NCI-H2171 (cell line): Measurements from ENCODE around the gene UBE2E1.
"Not testable (repeated sequence)": the region's sequence is repeated elsewhere in the genome, so short reads cannot be mapped to it uniquely, and the experiment has no call there.

Experiments
- DNase-seq: peaks from one replicate; lab custom pipeline; 2025; lab: John Stamatoyannopoulos, UW

UBE2E1 gene

DNA sequence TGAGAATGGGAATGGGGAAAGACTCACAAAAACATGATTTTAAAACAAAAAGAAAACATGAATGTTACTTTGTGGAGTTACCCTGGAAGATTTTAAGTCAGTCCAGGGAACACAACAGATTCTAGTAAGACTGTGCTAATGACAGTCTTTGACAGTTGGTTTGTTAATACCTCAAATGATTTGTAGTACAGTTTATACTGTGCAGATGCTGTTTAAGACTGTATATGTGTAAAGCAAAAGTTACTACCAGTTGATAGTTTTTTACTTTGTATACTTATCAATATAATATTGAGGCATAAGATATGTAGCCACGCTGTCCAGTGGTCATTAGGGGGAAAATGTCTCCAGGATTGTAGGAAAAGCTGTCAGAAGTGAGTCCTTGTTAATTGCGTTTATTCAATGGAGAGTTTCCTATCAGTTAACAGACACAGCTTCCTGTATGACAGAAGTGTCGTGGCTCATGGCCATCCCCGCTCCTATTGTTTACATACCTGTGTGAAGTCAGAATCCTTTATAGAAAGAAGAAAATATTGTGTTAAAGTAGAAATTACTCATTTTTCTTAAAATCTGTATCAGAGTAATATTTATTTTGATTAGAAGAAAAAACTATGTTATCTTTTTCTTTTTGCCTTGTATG is 75.1 kb downstream of the UBE2E1 start:
- DNase-seq: no peak

DNA sequence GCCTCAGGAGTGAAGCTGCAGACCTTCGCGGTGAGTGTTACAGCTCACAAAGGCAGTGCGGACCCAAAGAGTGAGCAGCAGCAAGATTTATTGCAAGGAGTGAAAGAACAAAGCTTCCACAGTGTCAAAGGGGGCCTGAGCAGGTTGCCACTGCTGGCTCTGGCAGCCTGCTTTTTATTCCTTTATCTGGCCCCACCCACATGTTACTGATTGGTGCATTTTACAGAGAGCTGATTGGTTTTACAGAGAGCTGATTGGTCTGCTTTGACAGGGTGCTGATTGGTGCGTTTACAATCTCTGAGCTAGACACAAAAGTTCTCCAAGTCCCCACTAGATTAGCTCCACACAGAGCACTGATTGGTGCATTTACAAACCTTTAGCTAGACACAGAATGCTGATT is 76.2 kb downstream of the UBE2E1 start:
- DNase-seq: not testable (repeated sequence)

DNA sequence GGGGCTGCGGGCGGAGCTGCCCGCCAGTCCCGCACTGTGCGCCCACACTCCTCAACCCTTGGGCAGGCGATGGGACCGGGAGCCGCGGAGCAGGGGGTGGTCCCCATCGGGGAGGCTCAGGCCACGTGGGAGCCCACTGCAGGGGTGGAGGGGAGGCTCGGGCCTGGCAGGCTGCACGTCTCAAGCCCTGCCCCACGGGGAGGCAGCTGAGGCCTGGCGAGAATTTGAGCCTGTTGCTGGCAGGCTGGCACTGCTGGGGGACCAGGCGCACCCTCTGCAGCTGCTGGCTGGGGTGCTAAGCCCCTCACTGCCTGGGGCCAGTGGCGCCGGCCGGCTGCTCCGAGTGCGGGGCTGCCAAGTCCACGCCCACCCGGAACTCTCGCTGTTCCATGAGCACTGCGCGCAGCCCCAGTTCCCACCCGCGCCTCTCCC is 76.7 kb downstream of the UBE2E1 start:
- DNase-seq: no peak

DNA sequence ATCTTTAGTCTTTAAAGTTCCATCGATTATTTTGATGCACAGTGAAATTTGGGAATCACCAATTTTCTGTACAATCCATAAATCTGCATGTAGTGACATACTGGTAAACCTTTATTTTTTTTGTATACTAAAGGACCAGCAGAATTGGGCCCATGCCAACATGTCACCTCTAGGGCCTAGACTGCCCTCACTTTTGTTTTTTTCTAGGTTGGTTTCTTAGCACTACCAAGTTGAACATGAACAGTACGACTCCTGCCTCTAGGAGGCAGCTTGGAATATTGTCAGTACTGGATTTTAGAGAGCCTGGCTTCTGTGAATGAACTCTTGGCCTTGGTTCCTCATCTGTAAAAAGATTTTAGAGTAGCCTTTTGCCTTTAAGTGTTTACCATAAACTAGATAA is 78.7 kb downstream of the UBE2E1 start:
- DNase-seq: no peak

DNA sequence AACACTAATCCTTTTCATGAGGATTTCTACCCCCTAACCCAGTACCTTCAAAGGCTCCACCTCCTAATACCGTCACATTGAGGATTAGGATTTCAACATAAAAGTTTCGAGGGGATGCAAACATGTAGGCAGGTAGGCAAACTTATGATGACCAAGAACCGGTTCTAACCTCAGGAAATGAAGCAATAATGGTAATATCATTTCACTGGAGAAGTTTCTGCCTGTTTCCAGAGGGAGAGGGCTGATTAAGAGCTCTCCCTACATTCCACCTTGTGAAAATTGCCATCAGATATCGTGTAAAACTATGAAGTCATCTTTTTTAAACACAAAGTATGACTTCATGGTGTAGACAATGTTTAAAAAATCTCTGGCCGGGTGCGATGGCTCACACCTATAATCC is 79.5 kb downstream of the UBE2E1 start:
- no peak for DNase-seq

DNA sequence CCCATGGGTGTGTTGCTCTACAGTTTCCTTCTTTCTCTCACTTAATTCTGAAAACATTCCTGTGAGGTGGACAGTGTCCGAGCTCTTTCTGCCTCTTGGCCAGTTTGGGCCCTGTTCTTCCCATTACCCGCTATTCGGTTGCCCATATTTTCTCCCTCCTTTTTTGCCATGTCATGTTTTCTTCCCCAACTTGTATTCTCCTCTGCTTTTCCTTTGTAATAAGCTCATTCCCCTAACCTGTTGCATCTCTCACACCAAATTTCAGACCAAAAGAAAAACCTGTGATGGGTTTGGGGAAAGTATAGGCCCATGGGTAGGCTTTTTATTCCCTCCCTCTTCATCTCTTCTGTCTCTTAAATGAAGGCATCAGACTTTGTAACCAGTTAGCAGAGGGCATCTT is 80.6 kb downstream of the UBE2E1 start:
- DNase-seq: no peak

DNA sequence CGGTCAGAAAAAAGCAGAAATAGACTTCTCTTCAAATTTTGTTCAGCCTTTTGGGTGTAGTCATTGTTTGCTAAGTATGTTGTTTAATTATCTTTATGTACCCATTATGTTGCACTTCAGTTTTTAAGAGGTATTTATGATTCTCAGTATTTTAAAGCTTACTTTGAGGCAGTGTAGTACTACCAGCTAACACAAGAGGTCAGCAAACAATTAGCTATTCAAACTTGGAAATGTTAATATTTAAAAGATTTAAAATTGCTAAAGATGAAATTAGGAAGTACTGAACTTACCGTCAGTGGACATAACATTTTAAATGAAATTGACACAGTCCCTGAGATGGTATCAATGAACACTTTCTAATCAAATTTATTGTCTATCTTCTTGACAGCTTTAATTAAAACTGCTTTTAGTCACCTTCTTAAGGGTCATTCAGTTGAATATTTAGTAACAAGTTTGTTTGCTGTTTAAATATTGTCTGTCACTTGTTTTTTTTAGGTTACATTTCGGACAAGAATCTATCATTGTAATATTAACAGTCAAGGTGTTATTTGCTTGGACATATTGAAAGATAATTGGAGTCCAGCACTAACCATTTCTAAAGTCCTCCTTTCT is 83.0 kb downstream of the UBE2E1 start:
- DNase-seq: no peak

DNA sequence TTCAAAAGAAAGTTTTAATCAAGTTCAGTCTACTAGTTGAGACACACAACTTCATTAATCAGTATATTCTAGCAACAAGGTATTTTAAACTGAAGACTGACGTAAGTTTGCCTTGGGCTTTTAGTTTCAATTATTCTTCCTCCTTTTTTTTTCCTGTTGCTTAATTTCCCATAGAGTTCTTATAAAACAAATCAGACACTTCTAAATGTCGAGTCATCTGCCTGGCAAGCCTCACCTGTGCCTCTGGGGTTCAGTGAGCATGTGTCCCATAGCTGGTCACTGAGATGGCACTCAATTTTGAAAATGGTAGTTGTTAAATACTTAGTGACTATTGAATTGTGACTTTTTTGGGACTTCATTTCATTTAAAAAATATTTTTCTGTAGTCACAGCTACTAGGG is 83.6 kb downstream of the UBE2E1 start:
- DNase-seq: no peak

DNA sequence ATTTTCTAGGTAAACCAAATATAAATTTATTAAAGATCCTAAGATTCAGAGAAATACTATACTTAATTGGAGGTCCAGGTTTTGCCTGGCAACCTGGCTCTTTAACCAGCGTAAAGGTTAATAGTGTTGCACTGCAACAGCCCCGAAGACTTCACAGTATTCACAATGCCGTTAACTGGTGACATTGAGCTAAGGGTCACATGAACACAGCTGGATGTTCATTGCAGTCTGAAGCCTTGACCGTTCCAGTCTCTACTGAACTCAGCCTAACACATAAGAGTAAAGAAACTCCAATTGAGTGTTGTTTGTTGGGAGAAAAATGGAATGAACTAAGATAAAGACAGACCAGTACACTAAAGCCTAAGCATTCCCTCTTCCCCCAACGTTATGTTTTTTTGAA is 84.2 kb downstream of the UBE2E1 start:
- no peak for DNase-seq

DNA sequence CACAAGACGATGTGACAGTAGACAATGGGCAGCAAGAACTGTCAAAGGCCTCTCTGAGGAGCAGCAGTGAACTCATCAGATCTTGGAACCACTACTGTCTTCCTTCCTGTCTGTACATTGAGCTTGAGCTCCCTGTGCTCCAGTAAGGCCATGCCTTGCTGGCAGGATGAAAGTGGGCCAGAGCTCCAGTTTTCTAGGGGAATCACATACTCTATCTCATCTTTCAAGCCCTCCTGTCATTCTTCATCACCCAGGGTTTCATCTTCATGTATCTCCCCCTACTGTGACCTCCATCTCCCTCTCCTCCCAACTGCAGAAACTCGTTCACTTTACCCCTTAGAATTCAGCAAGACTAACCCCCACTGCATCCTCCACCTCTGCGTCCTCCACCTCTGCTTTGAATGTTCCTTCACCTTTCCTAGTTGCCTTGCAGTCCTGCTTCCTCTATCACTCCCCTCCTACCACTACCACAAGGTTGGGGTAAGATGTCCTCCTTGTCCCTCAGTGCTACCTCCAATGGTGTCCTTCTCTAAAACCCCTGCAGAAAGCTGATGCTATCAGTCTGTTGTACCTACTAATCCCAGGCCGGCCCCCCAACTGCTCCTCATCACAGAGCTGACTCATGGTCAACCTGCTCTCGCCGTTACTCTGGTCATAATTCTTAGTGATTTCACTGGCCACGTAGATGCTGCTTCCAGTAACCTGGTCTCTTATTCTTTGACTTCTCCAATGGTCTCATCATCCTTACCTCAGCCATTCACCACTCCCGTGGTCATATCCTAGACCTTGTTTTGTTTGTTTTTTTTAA is 88.7 kb downstream of the UBE2E1 start:
- DNase-seq: no peak

DNA sequence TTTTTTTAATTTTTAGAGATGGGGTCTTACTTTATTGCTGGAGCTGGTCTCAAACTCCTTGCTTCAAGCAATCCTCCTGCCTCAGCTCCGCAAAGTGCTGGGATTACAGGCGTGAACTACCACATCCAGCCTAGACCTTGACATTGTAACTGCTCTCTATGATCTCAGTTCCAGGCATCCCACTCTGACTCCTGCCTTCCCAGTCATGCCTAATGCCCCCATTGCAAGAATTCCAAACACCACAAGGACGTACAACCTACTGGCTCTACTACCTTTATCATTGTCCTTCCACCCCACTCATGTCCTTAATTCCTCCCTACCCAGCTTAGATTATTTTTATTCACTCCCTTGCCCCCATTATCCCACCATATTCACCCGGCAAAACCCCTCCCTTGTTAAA is 89.4 kb downstream of the UBE2E1 start:
- DNase-seq: no peak

DNA sequence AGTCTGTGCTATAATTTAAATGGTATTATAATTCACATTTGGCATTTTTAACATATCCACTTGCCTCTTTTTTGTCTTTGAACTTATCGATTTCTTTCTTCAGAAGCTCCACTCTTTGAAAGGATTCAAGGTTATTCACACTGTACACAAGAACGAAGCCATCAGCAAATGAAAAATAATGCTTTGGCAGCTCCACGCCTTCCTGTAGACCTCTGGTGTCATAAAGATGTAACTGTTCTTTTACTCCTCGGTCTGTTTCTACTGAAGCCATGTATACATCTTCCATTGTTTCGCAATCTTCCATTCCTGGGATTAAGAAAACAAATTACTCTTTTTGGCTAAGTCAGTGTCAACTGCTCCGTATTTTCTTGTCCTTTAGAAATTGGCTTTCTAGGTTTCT is 95.0 kb downstream of the UBE2E1 start:
- DNase-seq: no peak

DNA sequence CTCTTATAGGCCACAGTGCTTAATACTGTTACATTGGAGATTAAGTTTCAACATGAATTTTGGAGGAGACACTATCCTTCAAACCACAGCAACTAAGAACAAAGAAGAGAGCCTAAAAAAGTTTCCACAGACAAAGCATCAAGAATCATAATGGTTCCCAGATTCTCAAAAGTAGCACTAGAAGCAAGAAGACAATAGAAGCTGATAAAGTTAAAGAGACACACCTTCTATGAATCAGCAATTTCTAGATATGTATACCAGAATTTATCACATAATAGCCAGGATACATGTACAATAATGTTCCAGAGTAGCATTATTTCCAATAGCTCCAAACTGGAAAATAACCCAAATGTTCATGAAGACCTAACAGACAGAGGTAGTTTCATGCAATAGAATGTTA is 98.8 kb downstream of the UBE2E1 start:
- DNase-seq: no peak

DNA sequence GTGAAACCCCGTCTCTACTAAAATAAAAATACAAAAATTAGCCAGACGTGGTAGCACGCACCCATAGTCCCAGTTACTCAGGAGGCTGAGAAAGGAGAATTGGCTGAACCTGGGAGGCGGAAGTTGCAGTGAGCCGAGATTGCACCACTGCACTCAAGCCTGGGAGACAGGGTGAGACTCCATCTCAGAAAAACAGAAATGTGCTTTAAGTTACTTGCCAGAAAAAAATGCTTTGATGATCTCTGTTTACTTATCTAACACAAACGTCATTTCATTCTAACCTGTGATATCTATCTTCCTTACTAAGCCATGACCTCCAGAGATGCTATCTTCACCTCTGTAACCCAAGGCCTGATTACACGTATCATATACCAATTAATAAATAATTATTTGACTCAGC is 103.6 kb downstream of the UBE2E1 start:
- no peak for DNase-seq

DNA sequence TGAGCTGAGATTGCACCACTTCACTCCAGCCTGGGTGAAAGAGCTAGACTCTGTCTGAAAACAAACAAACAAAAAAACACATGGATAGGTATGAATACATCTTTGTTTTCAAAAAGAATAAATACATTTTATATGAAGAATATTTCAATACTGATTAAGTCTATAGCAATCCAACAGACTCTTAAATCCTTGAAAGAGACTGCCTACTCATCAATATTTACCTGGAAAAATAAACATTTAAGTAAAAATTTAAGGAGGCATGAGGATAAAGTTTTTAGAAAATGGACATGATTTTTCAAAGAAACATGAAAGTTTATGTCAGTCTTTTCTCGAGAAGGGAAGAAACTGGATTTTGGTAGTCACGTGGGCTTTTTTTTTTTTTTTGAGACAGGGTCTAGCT is 105.6 kb downstream of the UBE2E1 start:
- DNase-seq: no peak

DNA sequence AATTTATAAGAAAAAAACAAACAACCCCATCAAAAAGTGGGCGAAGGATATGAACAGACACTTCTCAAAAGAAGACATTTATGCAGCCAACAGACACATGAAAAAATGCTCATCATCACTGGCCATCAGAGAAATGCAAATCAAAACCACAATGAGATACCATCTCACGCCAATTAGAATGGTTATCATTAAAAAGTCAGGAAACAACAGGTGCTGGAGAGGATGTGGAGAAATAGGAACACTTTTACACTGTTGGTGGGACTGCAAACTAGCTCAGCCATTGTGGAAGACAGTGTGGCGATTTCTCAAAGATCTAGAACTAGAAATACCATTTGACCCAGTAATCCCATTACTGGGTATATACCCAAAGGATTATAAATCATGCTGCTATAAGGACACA is 106.6 kb downstream of the UBE2E1 start:
- not testable (repeated sequence) for DNase-seq

DNA sequence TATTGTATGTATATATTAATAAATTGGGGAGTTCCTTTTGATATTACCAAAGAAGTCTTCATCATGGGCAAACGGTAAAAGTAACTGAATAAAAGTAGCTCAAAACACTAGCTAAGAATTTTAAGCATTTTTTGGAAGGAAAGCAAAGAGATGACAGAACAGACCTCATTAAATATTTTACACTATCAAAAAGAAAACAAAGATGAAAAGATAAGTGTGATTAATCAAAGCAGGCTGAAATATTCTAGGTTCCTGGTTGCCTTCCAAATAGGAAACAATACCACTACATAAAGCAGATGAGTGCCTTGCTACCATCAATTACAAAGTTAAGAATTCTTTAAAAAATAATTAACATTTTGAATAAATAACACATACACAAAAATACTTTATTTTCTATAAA is 107.4 kb downstream of the UBE2E1 start:
- DNase-seq: no peak

DNA sequence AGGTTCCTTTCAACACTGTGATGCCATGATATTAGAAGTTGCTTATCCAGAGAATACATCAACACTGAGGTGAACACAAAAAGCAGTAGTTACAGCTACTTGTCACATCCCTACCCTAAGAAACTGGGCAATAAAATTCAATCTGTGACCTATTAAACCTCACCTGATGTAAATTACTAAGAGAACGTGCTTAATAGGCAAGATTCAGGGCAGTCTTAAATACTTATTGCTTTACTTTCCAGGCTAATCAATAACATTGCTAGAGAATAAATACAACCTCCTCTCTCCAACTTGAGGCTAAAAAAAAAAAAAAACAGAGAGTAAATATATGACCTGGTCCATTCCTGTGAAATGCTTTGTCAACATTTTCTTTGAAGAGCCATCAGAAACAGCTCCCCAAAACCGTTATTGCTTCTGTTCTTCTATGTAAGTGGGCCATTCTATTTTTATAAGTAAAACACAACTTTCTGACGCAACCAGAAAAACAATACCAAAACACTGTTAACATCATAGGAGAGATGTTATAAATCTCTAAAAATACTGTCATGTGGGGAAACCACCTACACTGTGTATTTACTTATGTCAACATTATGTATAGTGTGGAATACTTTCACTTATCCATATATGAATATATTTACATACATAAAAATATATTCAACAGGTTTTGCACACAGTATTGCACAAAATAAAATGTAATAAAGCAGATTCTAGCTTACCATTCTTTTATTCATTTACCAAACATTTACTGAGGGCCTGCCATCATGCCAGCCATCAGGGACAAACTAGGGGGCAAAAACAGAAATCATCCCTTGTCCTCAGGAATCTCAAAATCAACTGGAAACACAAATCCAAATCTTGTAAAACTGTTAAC is 108.4 kb downstream of the UBE2E1 start:
- DNase-seq: no peak

DNA sequence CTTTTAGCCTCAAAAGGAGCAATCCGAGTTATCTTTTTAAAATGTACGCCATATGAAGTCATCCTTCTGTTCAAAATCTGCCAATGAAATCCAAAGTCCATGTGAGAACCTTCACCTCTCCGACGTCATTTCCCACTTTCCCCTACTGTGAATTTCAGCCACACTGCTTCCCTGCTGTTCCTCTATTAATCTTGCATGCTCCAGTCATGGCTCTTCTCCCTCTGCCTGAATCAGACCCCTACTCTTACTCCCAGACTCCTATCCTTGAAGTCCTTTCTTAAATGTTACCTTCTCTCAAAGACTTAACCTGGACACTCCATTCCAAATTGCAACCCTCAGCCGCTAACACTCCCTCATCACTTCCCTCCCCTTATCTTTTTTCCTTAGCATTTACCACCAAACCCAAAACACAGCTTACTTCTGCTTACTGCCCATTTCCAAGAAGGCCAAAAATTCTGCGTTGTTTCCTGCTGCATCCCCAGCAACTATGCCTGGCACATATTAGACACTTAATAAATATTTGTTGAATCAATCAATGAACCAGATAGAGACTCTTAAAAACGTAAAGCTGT is 109.9 kb downstream of the UBE2E1 start:
- no peak for DNase-seq

DNA sequence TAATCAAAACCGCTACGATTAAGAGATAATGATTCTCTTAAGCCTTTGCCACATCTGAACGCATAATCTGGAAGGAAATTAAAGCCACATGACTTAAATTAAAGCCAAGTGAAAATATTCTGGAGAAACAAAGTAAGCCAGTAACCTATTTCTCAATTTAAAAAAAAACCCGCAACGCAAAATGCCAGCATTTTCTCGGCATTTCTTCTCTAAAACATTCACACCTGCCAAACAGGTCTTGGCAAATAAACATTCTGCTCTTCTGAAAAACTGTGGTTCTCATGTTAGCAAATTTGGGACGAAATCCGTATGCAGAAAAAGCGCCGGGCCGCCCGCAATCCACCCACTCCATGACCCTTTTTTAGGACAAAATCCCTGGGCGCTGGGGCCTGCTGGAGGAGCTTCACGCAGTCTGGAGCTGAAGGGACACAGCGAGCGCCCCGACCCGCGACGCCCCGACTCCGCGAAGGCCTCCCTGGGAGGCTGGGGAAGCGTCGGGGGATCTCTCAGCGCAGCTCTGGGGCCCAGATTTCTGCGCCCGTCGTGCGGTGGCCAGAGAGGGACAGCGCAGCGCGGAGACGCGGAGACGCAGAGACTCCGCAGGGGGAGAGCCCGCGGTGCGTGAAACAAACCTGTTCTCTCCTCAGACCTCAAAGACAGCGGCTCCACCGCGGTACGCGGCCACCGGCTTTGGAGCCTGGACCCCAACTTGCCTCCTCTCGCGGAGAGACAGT is 110.6 kb downstream of the UBE2E1 start:
- no peak for DNase-seq
